ENCODE results near the gene NOC4L.

- TF ChIP-seq YY1 (IDR thresholded peaks at IDR 0.05; ENCODE audit: insufficient read depth, insufficient read length) (no peak), ZNF274 (IDR thresholded peaks at IDR 0.05; ENCODE audit: low read depth, low read length) (no peak), SUZ12 (IDR thresholded peaks at IDR 0.05; ENCODE audit: extremely low read depth, insufficient read depth, insufficient read length) (no peak)
These were observed 44.5 kb upstream of the NOC4L start for GRCh38 chr12:132099739-132100138.

All from NT2/D1 (cell line).